Smooth muscle cell (in vitro differentiated cells): ENCODE data around the gene PDE9A. TPM values are rescaled to one million over a fixed set of nuclear protein-coding genes. Genes with fewer than 3 reads are reported as not detected.

ENCODE experiments used
- DNase-seq: peaks from one replicate; lab custom pipeline; 2025; ENCODE audit not compliant: unreplicated experiment; lab: John Stamatoyannopoulos, UW
- H2AFZ ChIP-seq: fragments of 200-600 bp; sonication (generic); 2 replicates; pipeline ENCODE4 v1.6.0; 2016; ENCODE audit warnings: antibody characterized with exemption, low read depth, mild to moderate bottlenecking
- H3F3A ChIP-seq: fragments of 200-600 bp; sonication (generic); 2 replicates; pipeline ENCODE4 v1.6.0; 2017; ENCODE audit warnings: antibody characterized with exemption, low read depth
- H3K27ac ChIP-seq: fragments of 200-600 bp; sonication (generic); 2 replicates; pipeline ENCODE4 v1.5.1; 2016; ENCODE audit warnings: low read depth, mild to moderate bottlenecking
- H3K27me3 ChIP-seq: fragments of 200-600 bp; sonication (generic); 2 replicates; pipeline ENCODE4 v1.6.1; 2016; ENCODE audit warnings: low read depth, mild to moderate bottlenecking
- H3K36me3 ChIP-seq: fragments of 200-600 bp; sonication (generic); 2 replicates; pipeline ENCODE4 v1.5.1; 2016; ENCODE audit warnings: low read depth
- H3K4me1 ChIP-seq: fragments of 200-600 bp; sonication (generic); 2 replicates; pipeline ENCODE4 v1.5.1; 2016; ENCODE audit warnings: low read depth
- H3K4me2 ChIP-seq: fragments of 200-600 bp; sonication (generic); 2 replicates; pipeline ENCODE4 v1.6.0; 2016; ENCODE audit warnings: mild to moderate bottlenecking
- H3K4me3 ChIP-seq: fragments of 200-600 bp; sonication (generic); 2 replicates; pipeline ENCODE4 v1.5.1; 2016; ENCODE audit warnings: mild to moderate bottlenecking
- H3K79me2 ChIP-seq: fragments of 200-600 bp; sonication (generic); 2 replicates; pipeline ENCODE4 v1.6.0; 2016; ENCODE audit warnings: low read depth, mild to moderate bottlenecking
- H3K9ac ChIP-seq: fragments of 200-600 bp; sonication (generic); 2 replicates; pipeline ENCODE4 v1.6.0; 2016; ENCODE audit warnings: low read depth
- H3K9me3 ChIP-seq: fragments of 200-600 bp; sonication (generic); replicated peaks from 2 replicates; pipeline ENCODE4 v1.5.1; 2016; ENCODE audit warnings: low read depth
- H4K20me1 ChIP-seq: fragments of 200-600 bp; sonication (generic); 2 replicates; pipeline ENCODE4 v1.6.0; 2016; ENCODE audit warnings: low read depth
- CTCF ChIP-seq: fragments of 200-600 bp; sonication (generic); IDR thresholded peaks from 2 replicates; pipeline ENCODE4 v1.5.1; 2017; ENCODE audit warnings: borderline replicate concordance, mild to moderate bottlenecking, antibody characterized with exemption; ENCODE audit not compliant: insufficient read depth, poor library complexity, severe bottlenecking
- WGBS: methylation state at CpG from one replicate; pipeline ENCODE4 v1.1.7; 2016; ENCODE audit warnings: low lambda C conversion rate; 5-methylcytosine and 5-hydroxymethylcytosine counted together
- polyA plus RNA-seq: library from polyadenylated mRNA; unstranded; fragments of >200 nt; fragmentation: Nextera tagmentation; extraction: Ambion mirVana; gene quantifications from 2 replicates; pipeline ENCODE4 v1.2.1, GENCODE V29; 2016
- total RNA-seq: library from RNA; depleted of rRNA; stranded (reverse); fragments of >200 nt; gene quantifications from 2 replicates; pipeline ENCODE4 v1.2.3, GENCODE V29; 2014

PDE9A gene
- total and polyA plus RNA-seq, 2 experiments from 2014 or later, result 4.3 to 12.3 TPM

- Histone ChIP-seq H2AFZ (no peak overlapping the region), H3K27ac (no peak overlapping the region), H3K27me3 (no peaks in the 10 kb centered on the region), H3K4me3 (no peak overlapping the region), H4K20me1 (no peaks in the 10 kb centered on the region), H3K4me2 (no peak overlapping the region), H3K36me3 (no peaks in the 10 kb centered on the region), H3F3A (no peaks in the 10 kb centered on the region), H3K9me3 (no peaks in the 10 kb centered on the region), H3K9ac (no peak overlapping the region), H3K79me2 (no peaks in the 10 kb centered on the region), H3K4me1 (no peaks in the 10 kb centered on the region)
- no peak for DNase-seq
- TF ChIP-seq CTCF, result no peak
- 88% methylated on average over 4 of the region's 4 CpGs for WGBS
These were observed 45.0 kb upstream of the PDE9A start for GRCh38 chr21:42608446-42608845.

- no peaks in the 10 kb centered on the region for H3K4me1 ChIP-seq
- H3K27ac ChIP-seq, result no peak overlapping the region
- no peak overlapping the region for H2AFZ ChIP-seq
- TF ChIP-seq CTCF, result no peak
- H3K4me3 ChIP-seq, result no peak overlapping the region
- no peaks in the 10 kb centered on the region for H3K27me3 ChIP-seq
- H3K9me3 ChIP-seq, result no peaks in the 10 kb centered on the region
- WGBS, result 100% methylated on average over 2 of the region's 2 CpGs
- H3K36me3 ChIP-seq, result no peaks in the 10 kb centered on the region
- no peak overlapping the region for H3K4me2 ChIP-seq
- no peak for DNase-seq
- no peak overlapping the region for H3K9ac ChIP-seq
- no peaks in the 10 kb centered on the region for H3K79me2 ChIP-seq
- H4K20me1 ChIP-seq, result no peaks in the 10 kb centered on the region
- H3F3A ChIP-seq, result peaks cover 4% of the 10 kb centered on the region
These were observed 43.6 kb upstream of the PDE9A start for GRCh38 chr21:42609811-42610210.

- H3K9me3 ChIP-seq, result no peaks in the 10 kb centered on the region
- no peak overlapping the region for H3K27ac ChIP-seq
- H3K27me3 ChIP-seq, result peaks cover 2% of the 10 kb centered on the region
- H3K4me3 ChIP-seq, result no peak overlapping the region
- no peak overlapping the region for H3K9ac ChIP-seq
- no peaks in the 10 kb centered on the region for H4K20me1 ChIP-seq
- H3K4me2 ChIP-seq, result no peak overlapping the region
- H3K4me1 ChIP-seq, result no peaks in the 10 kb centered on the region
- H3K36me3 ChIP-seq, result no peaks in the 10 kb centered on the region
- no peak for TF ChIP-seq CTCF
- WGBS, result 93% methylated on average over 3 of the region's 3 CpGs
- peaks cover 4% of the 10 kb centered on the region for H3F3A ChIP-seq
- no peaks in the 10 kb centered on the region for H3K79me2 ChIP-seq
- no peak overlapping the region for H2AFZ ChIP-seq
- no peak for DNase-seq
These were observed 41.6 kb upstream of the PDE9A start for GRCh38 chr21:42611852-42612251.

- TF ChIP-seq CTCF, result no peak
- Histone ChIP-seq H3K4me2 (no peak overlapping the region), H2AFZ (no peak overlapping the region), H3K9me3 (no peaks in the 10 kb centered on the region), H3K27me3 (peaks cover 3% of the 10 kb centered on the region), H3K79me2 (no peaks in the 10 kb centered on the region), H4K20me1 (no peaks in the 10 kb centered on the region), H3F3A (peaks cover 4% of the 10 kb centered on the region), H3K4me3 (no peak overlapping the region), H3K4me1 (no peaks in the 10 kb centered on the region), H3K36me3 (no peaks in the 10 kb centered on the region), H3K9ac (no peak overlapping the region), H3K27ac (no peak overlapping the region)
- 90% methylated on average over 1 of the region's 1 CpG for WGBS
- DNase-seq, result no peak
These were observed 41.0 kb upstream of the PDE9A start for GRCh38 chr21:42612390-42612789.
